GM23338 (cell line): Measurements from ENCODE around the gene REC8. TPM values are rescaled to one million over a fixed set of nuclear protein-coding genes. Genes with fewer than 3 reads are reported as not detected.

Experiments
- ATAC-seq: fragments of 200-7000 bp; cut with Tn5 transposase; 3 replicates; pipeline ENCODE4 v1.9.1; 2020
- DNase-seq: peaks from one replicate; pipeline ENCODE4 v3.0.0-alpha.2; 2015; ENCODE audit warnings: low spot score
- H2AFZ ChIP-seq: fragments of 200-600 bp; sonication (generic); 2 replicates; pipeline ENCODE4 v1.8.0; 2016; ENCODE audit warnings: antibody characterized with exemption, mild to moderate bottlenecking, moderate library complexity
- H3F3A ChIP-seq: fragments of 200-600 bp; sonication (generic); replicated peaks from 2 replicates; pipeline ENCODE4 v1.8.0; 2017; ENCODE audit warnings: antibody characterized with exemption, mixed run types, low read depth
- H3K27ac ChIP-seq: fragments of 200-600 bp; sonication (generic); 2 replicates; pipeline ENCODE4 v1.6.1; 2016; ENCODE audit warnings: low read depth
- H3K27me3 ChIP-seq: fragments of 200-600 bp; sonication (generic); 2 replicates; pipeline ENCODE4 v1.8.0; 2016; ENCODE audit warnings: mild to moderate bottlenecking, mixed run types, moderate library complexity; ENCODE audit not compliant: insufficient read depth
- H3K36me3 ChIP-seq: fragments of 200-600 bp; sonication (generic); 2 replicates; pipeline ENCODE4 v1.8.0; 2016; ENCODE audit warnings: mild to moderate bottlenecking; ENCODE audit not compliant: insufficient read depth
- H3K4me1 ChIP-seq: fragments of 200-600 bp; sonication (generic); 2 replicates; pipeline ENCODE4 v1.8.0; 2016; ENCODE audit warnings: mild to moderate bottlenecking, moderate library complexity; ENCODE audit not compliant: insufficient read depth
- H3K4me2 ChIP-seq: fragments of 200-600 bp; sonication (generic); 2 replicates; pipeline ENCODE4 v1.7.1; 2017; ENCODE audit warnings: mixed run types
- H3K4me3 ChIP-seq: fragments of 200-600 bp; sonication (generic); 2 replicates; pipeline ENCODE4 v1.6.1; 2016; ENCODE audit warnings: mixed run types
- H3K79me2 ChIP-seq: fragments of 200-600 bp; sonication (generic); replicated peaks from 2 replicates; pipeline ENCODE4 v1.8.0; 2017; ENCODE audit warnings: mild to moderate bottlenecking; ENCODE audit not compliant: insufficient read depth
- H3K9me2 ChIP-seq: fragments of 200-600 bp; sonication (generic); 2 replicates; pipeline ENCODE4 v1.8.0; 2017; ENCODE audit not compliant: insufficient read depth
- H4K20me1 ChIP-seq: fragments of 200-600 bp; sonication (generic); replicated peaks from 2 replicates; pipeline ENCODE4 v1.8.0; 2017; ENCODE audit warnings: mild to moderate bottlenecking; ENCODE audit not compliant: insufficient read depth
- H3K27ac Mint-ChIP-seq: 2 replicates; pipeline ENCODE4 v1.8.0; 2020; ENCODE audit warnings: inconsistent platforms, mild to moderate bottlenecking, moderate library complexity, mixed read lengths
- H3K27me3 Mint-ChIP-seq: 3 replicates; pipeline ENCODE4 v1.8.0; 2022; ENCODE audit warnings: low read depth, mild to moderate bottlenecking, moderate library complexity, mixed read lengths, inconsistent platforms; ENCODE audit not compliant: insufficient read depth, poor library complexity
- H3K36me3 Mint-ChIP-seq: 3 replicates; pipeline ENCODE4 v1.8.0; 2021; ENCODE audit warnings: low read depth, mild to moderate bottlenecking, inconsistent platforms, moderate library complexity, mixed read lengths
- H3K4me1 Mint-ChIP-seq: 3 replicates; pipeline ENCODE4 v1.8.0; 2020; ENCODE audit warnings: mild to moderate bottlenecking, inconsistent platforms, mixed read lengths
- H3K4me3 Mint-ChIP-seq: 3 replicates; pipeline ENCODE4 v1.8.0; 2021; ENCODE audit warnings: moderate library complexity, mild to moderate bottlenecking, inconsistent platforms, mixed read lengths
- H3K9me3 Mint-ChIP-seq: 3 replicates; pipeline ENCODE4 v1.8.0; 2020; ENCODE audit warnings: moderate library complexity, mild to moderate bottlenecking, inconsistent platforms, mixed read lengths
- CREB1 ChIP-seq: fragments of 250-450 bp; sonication (Bioruptor Pico); IDR thresholded peaks from 2 replicates; pipeline ENCODE4 v1.5.0; 2020; ENCODE audit warnings: low read depth, mild to moderate bottlenecking, moderate library complexity
- EZH2phosphoT487 ChIP-seq: fragments of 200-600 bp; sonication (generic); IDR thresholded peaks from one replicate; pipeline ENCODE4 v1.8.1; 2018; ENCODE audit warnings: antibody characterized with exemption; ENCODE audit not compliant: unreplicated experiment
- NANOG ChIP-seq: IDR thresholded peaks from 2 replicates; pipeline ENCODE4 v1.6.1; 2016; ENCODE audit warnings: antibody characterized with exemption, borderline replicate concordance
- POLR2AphosphoS5 ChIP-seq: IDR thresholded peaks from 2 replicates; pipeline ENCODE4 v1.6.1; 2016; ENCODE audit warnings: antibody characterized with exemption, low read depth
- REST ChIP-seq: IDR thresholded peaks from one replicate; pipeline ENCODE4 v1.6.1; 2018; ENCODE audit warnings: antibody characterized with exemption; ENCODE audit not compliant: unreplicated experiment
- STAT1 ChIP-seq: IDR thresholded peaks from one replicate; pipeline ENCODE4 v1.6.1; 2016; ENCODE audit warnings: antibody characterized with exemption; ENCODE audit not compliant: unreplicated experiment
- ZNF114 ChIP-seq: fragments of 250-450 bp; sonication (Bioruptor Pico); IDR thresholded peaks from 2 replicates; pipeline ENCODE4 v1.5.0; 2020; ENCODE audit warnings: mild to moderate bottlenecking, moderate library complexity
- polyA plus RNA-seq: library from polyadenylated mRNA; unstranded; fragments of >200 nt; fragmentation: Nextera tagmentation; extraction: Ambion mirVana; gene quantifications from 2 replicates; pipeline ENCODE4 v1.2.1, GENCODE V29; 2016
- total RNA-seq: library from RNA; depleted of rRNA; stranded (reverse); fragments of >200 nt; shearing (Covaris generic); gene quantifications from 2 replicates; pipeline ENCODE4 v1.2.3, GENCODE V29; 2014
- TF ChIP-seq, protein P1 (sequence below): fragments of 250-450 bp; sonication (Bioruptor Pico); IDR thresholded peaks from 2 replicates; pipeline ENCODE4 v1.5.0; 2020; ENCODE audit warnings: mild to moderate bottlenecking, moderate library complexity

The REC8 gene
- total and polyA plus RNA-seq, 2 experiments from 2014 or later = 25.7 to 36.8 TPM

DNA sequence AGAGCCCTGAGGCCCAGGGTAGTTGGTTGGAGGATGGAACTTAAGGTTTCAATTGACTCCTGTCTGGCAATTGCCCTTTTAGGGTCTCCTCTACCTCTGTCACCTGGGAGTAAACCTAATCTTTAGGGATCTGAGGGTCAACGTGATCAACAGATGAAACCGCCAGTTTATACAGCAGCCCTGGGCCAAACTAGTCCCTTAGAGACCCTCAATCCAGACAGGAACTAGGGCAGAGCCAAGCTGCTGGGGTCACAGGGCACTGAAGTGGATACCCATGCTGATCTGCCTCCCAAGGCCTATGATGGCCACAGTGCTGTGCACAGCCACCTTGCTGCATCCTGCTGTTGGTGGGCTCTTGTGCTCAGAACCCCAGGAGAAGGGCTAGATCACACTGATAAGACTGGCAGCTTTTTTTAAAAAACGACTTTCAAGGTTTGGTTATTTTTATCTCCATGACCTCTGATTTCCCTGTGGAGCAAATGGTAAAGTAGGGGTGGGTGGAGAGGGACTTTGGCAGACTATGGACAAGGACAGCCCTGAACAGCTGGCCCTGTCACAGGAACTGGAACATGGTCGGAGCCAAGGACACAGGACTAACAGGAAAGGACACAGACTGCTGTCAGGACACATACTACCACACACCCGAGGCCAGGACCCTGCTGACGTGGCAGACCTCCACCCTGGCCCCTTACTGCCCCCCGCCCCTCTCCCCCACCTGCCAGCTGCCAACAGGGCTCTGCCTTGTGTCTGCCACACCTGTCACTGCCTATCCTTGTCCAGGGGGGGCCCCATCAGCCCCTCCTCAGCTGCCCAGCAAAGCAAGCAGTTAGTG lies 40.9 kb upstream of the REC8 start:
- DNase-seq (no peak), ATAC-seq (no peak)
- peaks cover 5% of the 10 kb centered on the region for H3K27me3 Mint-ChIP-seq
- no peak overlapping the region for H3K27ac Mint-ChIP-seq
- Histone ChIP-seq H3K4me3 (no peak overlapping the region), H2AFZ (no peak overlapping the region), H3F3A (peaks cover 15% of the 10 kb centered on the region), H3K27me3 (no peaks in the 10 kb centered on the region), H3K27ac (no peak overlapping the region), H4K20me1 (no peaks in the 10 kb centered on the region), H3K9me2 (no peaks in the 10 kb centered on the region), H3K4me1 (peaks cover 10% of the 10 kb centered on the region; the same call in 1 of the 2 replicates), H3K4me2 (no peak overlapping the region), H3K79me2 (no peaks in the 10 kb centered on the region), H3K36me3 (no peaks in the 10 kb centered on the region)
- peaks cover 15% of the 10 kb centered on the region for H3K4me1 Mint-ChIP-seq
- no peak overlapping the region; the same call in 2 of the 3 replicates for H3K4me3 Mint-ChIP-seq
- no peaks in the 10 kb centered on the region; the same call in 2 of the 3 replicates for H3K36me3 Mint-ChIP-seq
- TF ChIP-seq NANOG = no peak
- TF ChIP-seq CREB1 (CRISPR knock-in tag) = no peak
- TF ChIP-seq EZH2phosphoT487 = no peak
- no peak for TF ChIP-seq STAT1
- TF ChIP-seq, protein P1, sequence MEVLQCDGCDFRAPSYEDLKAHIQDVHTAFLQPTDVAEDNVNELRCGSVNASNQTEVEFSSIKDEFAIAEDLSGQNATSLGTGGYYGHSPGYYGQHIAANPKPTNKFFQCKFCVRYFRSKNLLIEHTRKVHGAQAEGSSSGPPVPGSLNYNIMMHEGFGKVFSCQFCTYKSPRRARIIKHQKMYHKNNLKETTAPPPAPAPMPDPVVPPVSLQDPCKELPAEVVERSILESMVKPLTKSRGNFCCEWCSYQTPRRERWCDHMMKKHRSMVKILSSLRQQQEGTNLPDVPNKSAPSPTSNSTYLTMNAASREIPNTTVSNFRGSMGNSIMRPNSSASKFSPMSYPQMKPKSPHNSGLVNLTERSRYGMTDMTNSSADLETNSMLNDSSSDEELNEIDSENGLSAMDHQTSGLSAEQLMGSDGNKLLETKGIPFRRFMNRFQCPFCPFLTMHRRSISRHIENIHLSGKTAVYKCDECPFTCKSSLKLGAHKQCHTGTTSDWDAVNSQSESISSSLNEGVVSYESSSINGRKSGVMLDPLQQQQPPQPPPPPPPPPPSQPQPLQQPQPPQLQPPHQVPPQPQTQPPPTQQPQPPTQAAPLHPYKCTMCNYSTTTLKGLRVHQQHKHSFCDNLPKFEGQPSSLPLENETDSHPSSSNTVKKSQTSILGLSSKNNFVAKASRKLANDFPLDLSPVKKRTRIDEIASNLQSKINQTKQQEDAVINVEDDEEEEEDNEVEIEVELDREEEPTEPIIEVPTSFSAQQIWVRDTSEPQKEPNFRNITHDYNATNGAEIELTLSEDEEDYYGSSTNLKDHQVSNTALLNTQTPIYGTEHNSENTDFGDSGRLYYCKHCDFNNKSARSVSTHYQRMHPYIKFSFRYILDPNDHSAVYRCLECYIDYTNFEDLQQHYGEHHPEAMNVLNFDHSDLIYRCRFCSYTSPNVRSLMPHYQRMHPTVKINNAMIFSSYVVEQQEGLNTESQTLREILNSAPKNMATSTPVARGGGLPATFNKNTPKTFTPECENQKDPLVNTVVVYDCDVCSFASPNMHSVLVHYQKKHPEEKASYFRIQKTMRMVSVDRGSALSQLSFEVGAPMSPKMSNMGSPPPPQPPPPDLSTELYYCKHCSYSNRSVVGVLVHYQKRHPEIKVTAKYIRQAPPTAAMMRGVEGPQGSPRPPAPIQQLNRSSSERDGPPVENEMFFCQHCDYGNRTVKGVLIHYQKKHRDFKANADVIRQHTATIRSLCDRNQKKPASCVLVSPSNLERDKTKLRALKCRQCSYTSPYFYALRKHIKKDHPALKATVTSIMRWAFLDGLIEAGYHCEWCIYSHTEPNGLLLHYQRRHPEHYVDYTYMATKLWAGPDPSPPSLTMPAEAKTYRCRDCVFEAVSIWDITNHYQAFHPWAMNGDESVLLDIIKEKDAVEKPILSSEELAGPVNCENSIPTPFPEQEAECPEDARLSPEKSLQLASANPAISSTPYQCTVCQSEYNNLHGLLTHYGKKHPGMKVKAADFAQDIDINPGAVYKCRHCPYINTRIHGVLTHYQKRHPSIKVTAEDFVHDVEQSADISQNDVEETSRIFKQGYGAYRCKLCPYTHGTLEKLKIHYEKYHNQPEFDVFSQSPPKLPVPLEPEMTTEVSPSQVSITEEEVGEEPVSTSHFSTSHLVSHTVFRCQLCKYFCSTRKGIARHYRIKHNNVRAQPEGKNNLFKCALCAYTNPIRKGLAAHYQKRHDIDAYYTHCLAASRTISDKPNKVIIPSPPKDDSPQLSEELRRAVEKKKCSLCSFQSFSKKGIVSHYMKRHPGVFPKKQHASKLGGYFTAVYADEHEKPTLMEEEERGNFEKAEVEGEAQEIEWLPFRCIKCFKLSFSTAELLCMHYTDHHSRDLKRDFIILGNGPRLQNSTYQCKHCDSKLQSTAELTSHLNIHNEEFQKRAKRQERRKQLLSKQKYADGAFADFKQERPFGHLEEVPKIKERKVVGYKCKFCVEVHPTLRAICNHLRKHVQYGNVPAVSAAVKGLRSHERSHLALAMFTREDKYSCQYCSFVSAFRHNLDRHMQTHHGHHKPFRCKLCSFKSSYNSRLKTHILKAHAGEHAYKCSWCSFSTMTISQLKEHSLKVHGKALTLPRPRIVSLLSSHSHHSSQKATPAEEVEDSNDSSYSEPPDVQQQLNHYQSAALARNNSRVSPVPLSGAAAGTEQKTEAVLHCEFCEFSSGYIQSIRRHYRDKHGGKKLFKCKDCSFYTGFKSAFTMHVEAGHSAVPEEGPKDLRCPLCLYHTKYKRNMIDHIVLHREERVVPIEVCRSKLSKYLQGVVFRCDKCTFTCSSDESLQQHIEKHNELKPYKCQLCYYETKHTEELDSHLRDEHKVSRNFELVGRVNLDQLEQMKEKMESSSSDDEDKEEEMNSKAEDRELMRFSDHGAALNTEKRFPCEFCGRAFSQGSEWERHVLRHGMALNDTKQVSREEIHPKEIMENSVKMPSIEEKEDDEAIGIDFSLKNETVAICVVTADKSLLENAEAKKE (CRISPR knock-in tag) = no peak
- TF ChIP-seq POLR2AphosphoS5 = no peak
- no peak for TF ChIP-seq ZNF114
- no peak for TF ChIP-seq REST
- H3K9me3 Mint-ChIP-seq = no peaks in the 10 kb centered on the region
